A549 (cell line): ENCODE data around the gene AP3D1. TPM values are rescaled to one million over a fixed set of nuclear protein-coding genes. Genes with fewer than 3 reads are reported as not detected.

Experiments used
- ATAC-seq, 2 experiments: fragments of 200-7000 bp in 1 of 2; fragments of >200 bp in 1 of 2; cut with Nextera tagmentation in 1 of 2; cut with Tn5 transposase in 1 of 2; 3 replicates each; pipeline versions ENCODE4 v1.8.0 to v1.9.1; 2018 to 2020; ENCODE audit warnings: mild to moderate bottlenecking in 1 of 2, moderate library complexity in 1 of 2
- CTCF ChIA-PET: fragments of 300-600 bp; sonication (Branson Sonifier 250); formaldehyde crosslinking; extraction: SDS; loops from one replicate; lab custom pipeline; 2021; ENCODE audit warnings: antibody characterized with exemption, inconsistent platforms; lab: Yijun Ruan, JAX
- POLR2A ChIA-PET: fragments of 350-600 bp; formaldehyde crosslinking; extraction: SDS; loops from one replicate; lab custom pipeline; 2021; ENCODE audit warnings: antibody characterized with exemption, inconsistent platforms; lab: Yijun Ruan, JAX
- DNase-seq, 2 experiments: peaks; one replicate each; pipeline versions ENCODE4 v3.0.0 to v3.0.0-alpha.2; 2011 to 2016; ENCODE audit warnings: low read depth in 1 of 2, low spot score in 1 of 2
- FAIRE-seq: peaks from 2 replicates; lab custom pipeline; 2011; peaks lifted over from hg19 to GRCh38; lab: Jason Lieb, UNC
- H3K27ac ChIP-seq, 2 experiments: fragments of >200 bp; sonication (Bioruptor Twin); formaldehyde crosslinking; 3 replicates each; pipeline ENCODE4 v1.5.1; 2016 to 2017
- H3K4me1 ChIP-seq: fragments of >200 bp; sonication (Bioruptor Twin); formaldehyde crosslinking; 3 replicates; pipeline ENCODE4 v1.6.1; 2016
- H3K4me2 ChIP-seq: fragments of >200 bp; sonication (Bioruptor Twin); formaldehyde crosslinking; 3 replicates; pipeline ENCODE4 v1.6.1; 2016
- H3K4me3 ChIP-seq: fragments of >200 bp; sonication (Bioruptor Twin); formaldehyde crosslinking; 3 replicates; pipeline ENCODE4 v1.5.1; 2016
- H3K9me3 ChIP-seq: fragments of >200 bp; sonication (Bioruptor Twin); formaldehyde crosslinking; 3 replicates; pipeline ENCODE4 v1.6.1; 2016
- ATOH8 ChIP-seq: fragments of 250-450 bp; sonication (Bioruptor Pico); IDR thresholded peaks from 2 replicates; pipeline ENCODE4 v1.5.0; 2020; ENCODE audit warnings: low read depth, mild to moderate bottlenecking, moderate library complexity
- BCL3 ChIP-seq: fragments of >200 bp; sonication (Bioruptor Twin); formaldehyde crosslinking; IDR thresholded peaks from 3 replicates; pipeline ENCODE4 v1.6.1; 2016
- CEBPB ChIP-seq, 2 experiments: fragments of >200 bp in 1 of 2; sonication (Bioruptor Twin) in 1 of 2; formaldehyde crosslinking in 1 of 2; IDR thresholded peaks; 2 replicates each; pipeline ENCODE4 v1.6.1; 2012 to 2016
- CHD4 ChIP-seq: fragments of 200-600 bp; sonication (generic); IDR thresholded peaks from 2 replicates; pipeline ENCODE4 v1.6.1; 2016; ENCODE audit warnings: antibody characterized with exemption, mild to moderate bottlenecking, borderline replicate concordance
- CTCF ChIP-seq: fragments of >200 bp; sonication (Bioruptor Twin); formaldehyde crosslinking; IDR thresholded peaks from 3 replicates; pipeline ENCODE4 v1.5.1; 2016
- EHF ChIP-seq: fragments of 250-450 bp; sonication (Bioruptor Pico); IDR thresholded peaks from 2 replicates; pipeline ENCODE4 v1.5.0; 2020; ENCODE audit warnings: mild to moderate bottlenecking
- FOSB ChIP-seq: fragments of 250-450 bp; sonication (Bioruptor Pico); IDR thresholded peaks from 2 replicates; pipeline ENCODE4 v1.5.0; 2020; ENCODE audit warnings: mild to moderate bottlenecking, moderate library complexity
- FOSL2 ChIP-seq, 2 experiments: fragments of 450-650 bp in 1 of 2; fragments of >200 bp in 1 of 2; sonication (Bioruptor Twin) in 1 of 2; formaldehyde crosslinking; IDR thresholded peaks; 2 replicates each; pipeline versions ENCODE4 v1.5.0 to v1.6.1; 2016 to 2020; ENCODE audit warnings: mild to moderate bottlenecking in 1 of 2, moderate library complexity in 1 of 2
- HES2 ChIP-seq: fragments of >200 bp; sonication (Bioruptor Twin); formaldehyde crosslinking; IDR thresholded peaks from 2 replicates; pipeline ENCODE4 v1.6.1; 2016
- HMGXB4 ChIP-seq: fragments of 250-450 bp; sonication (Bioruptor Pico); IDR thresholded peaks from 2 replicates; pipeline ENCODE4 v1.5.0; 2021; ENCODE audit warnings: mild to moderate bottlenecking, moderate library complexity, borderline replicate concordance
- HOXB13 ChIP-seq: fragments of 250-450 bp; sonication (Bioruptor Pico); IDR thresholded peaks from 2 replicates; pipeline ENCODE4 v1.5.0; 2020; ENCODE audit warnings: low read depth, mild to moderate bottlenecking, moderate library complexity
- JUN ChIP-seq, 2 experiments: fragments of >200 bp; sonication (Bioruptor Twin); formaldehyde crosslinking; IDR thresholded peaks; 2 replicates in 1 of 2; 3 replicates in 1 of 2; pipeline ENCODE4 v1.6.1; 2016 to 2017
- KDM5A ChIP-seq: fragments of 200-600 bp; sonication (generic); IDR thresholded peaks from 2 replicates; pipeline ENCODE4 v1.6.1; 2016; ENCODE audit warnings: antibody characterized with exemption, mild to moderate bottlenecking
- MAX ChIP-seq: IDR thresholded peaks from 2 replicates; pipeline ENCODE4 v1.6.1; 2012
- MYC ChIP-seq: IDR thresholded peaks from 2 replicates; pipeline ENCODE4 v1.6.1; 2012; ENCODE audit warnings: mild to moderate bottlenecking, inconsistent platforms, low read length, improper control_type of control experiment, borderline replicate concordance
- NR3C1 ChIP-seq: fragments of >200 bp; sonication (Bioruptor Twin); formaldehyde crosslinking; IDR thresholded peaks from 3 replicates; pipeline ENCODE4 v1.6.1; 2017
- POLR2AphosphoS2 ChIP-seq: conservative IDR thresholded peaks from 2 replicates; pipeline ENCODE4 v1.6.1; 2012; ENCODE audit warnings: low read length, improper control_type of control experiment, inconsistent platforms
- RAD21 ChIP-seq, 2 experiments: fragments of >200 bp in 1 of 2; sonication (Bioruptor Twin) in 1 of 2; formaldehyde crosslinking in 1 of 2; IDR thresholded peaks in 1 of 2; conservative IDR thresholded peaks in 1 of 2; 2 replicates in 1 of 2; 3 replicates in 1 of 2; pipeline ENCODE4 v1.6.1; 2012 to 2018; ENCODE audit warnings: inconsistent platforms in 1 of 2
- RARB ChIP-seq: fragments of 250-450 bp; sonication (Bioruptor Pico); IDR thresholded peaks from 2 replicates; pipeline ENCODE4 v1.8.0; 2021; ENCODE audit warnings: mild to moderate bottlenecking, moderate library complexity
- RNF2 ChIP-seq: fragments of 200-600 bp; sonication (generic); IDR thresholded peaks from 2 replicates; pipeline ENCODE4 v1.6.1; 2016; ENCODE audit warnings: low read depth, mild to moderate bottlenecking, antibody characterized with exemption, moderate library complexity, borderline replicate concordance
- SMC3 ChIP-seq: fragments of >200 bp; sonication (Bioruptor Twin); formaldehyde crosslinking; IDR thresholded peaks from 3 replicates; pipeline ENCODE4 v1.6.1; 2018; ENCODE audit warnings: inconsistent platforms
- TFCP2L1 ChIP-seq: fragments of 250-450 bp; sonication (Bioruptor Pico); IDR thresholded peaks from 2 replicates; pipeline ENCODE4 v1.5.0; 2021; ENCODE audit warnings: mild to moderate bottlenecking
- TP53 ChIP-seq: fragments of 250-450 bp; sonication (Bioruptor Pico); IDR thresholded peaks from 2 replicates; pipeline ENCODE4 v1.5.0; 2021; ENCODE audit warnings: mild to moderate bottlenecking, moderate library complexity
- USF2 ChIP-seq: fragments of 450-650 bp; IDR thresholded peaks from 2 replicates; pipeline ENCODE4 v1.6.1; 2014; ENCODE audit warnings: antibody characterized with exemption
- ZC3H11A ChIP-seq: fragments of 450-650 bp; IDR thresholded peaks from 2 replicates; pipeline ENCODE4 v1.6.1; 2014; ENCODE audit warnings: antibody characterized with exemption, mild to moderate bottlenecking
- ZNF302 ChIP-seq: fragments of 250-450 bp; sonication (Bioruptor Pico); IDR thresholded peaks from 2 replicates; pipeline ENCODE4 v1.9.0; 2021; ENCODE audit warnings: inconsistent platforms, mild to moderate bottlenecking, moderate library complexity
- WGBS: methylation state at CpG from one replicate; pipeline ENCODE4 v1.1.6; 2017; ENCODE audit errors: missing lambda C conversion rate; 5-methylcytosine and 5-hydroxymethylcytosine counted together
- polyA plus RNA-seq, 4 experiments: library from polyadenylated mRNA; depleted of rRNA in 3 of 4; stranded (reverse); fragments of >200 nt; fragmentation: RNase III in 1 of 4; extraction: RNeasy Plus Mini Kit Qiagen cat#74134 plus additional on column Dnase treatment in 1 of 4; gene quantifications; 2 replicates in 3 of 4; 3 replicates in 1 of 4; pipeline ENCODE4 v1.2.3, GENCODE V29; 2011 to 2017

The AP3D1 gene
- polyA plus RNA-seq, 2 of the 4 experiments (the other 2 are of a cell fraction): 44.4 to 66.9 TPM

- TF ChIP-seq ATOH8: no peak
These were observed 72.1 kb downstream of the AP3D1 start (continued) for GRCh38 chr19:2079076-2079864.

- Histone ChIP-seq H3K4me3 (no peak overlapping the region), H3K27ac (no peak overlapping the region), H3K4me1 (no peaks in the 10 kb centered on the region), H3K4me2 (no peak overlapping the region), H3K9me3 (no peaks in the 10 kb centered on the region)
- no peak for ATAC-seq
- 96% methylated on average over 36 of the region's 44 CpGs for WGBS
- CTCF ChIA-PET: interaction anchor here (0.6 to 1.8 kb wide), 3 partner anchors 8 to 148 kb away, joined by 3 to 9 read pairs (median 3); no protein-coding TSS in a partner anchor
- no peak for FAIRE-seq
- TF ChIP-seq TP53 (CRISPR knock-in tag): no peak
- TF ChIP-seq CEBPB (IDR thresholded peaks at IDR 0.05): no peak
- TF ChIP-seq ZNF302 (CRISPR knock-in tag): no peak
- no peak for TF ChIP-seq JUN (IDR thresholded peaks at IDR 0.05)
- no peak for TF ChIP-seq HES2
- no peak for TF ChIP-seq HMGXB4 (CRISPR knock-in tag)
- no peak for TF ChIP-seq EHF (CRISPR knock-in tag)
- no peak for TF ChIP-seq MYC
- TF ChIP-seq ZC3H11A: no peak
- no peak for TF ChIP-seq BCL3
- DNase-seq: no peak
- POLR2A ChIA-PET: no interaction called here
These were observed 73.3 kb downstream of the AP3D1 start for GRCh38 chr19:2077833-2078619.

GRCh38 chr19:2077398-2077797 lies 74.0 kb downstream of the AP3D1 start:
- Histone ChIP-seq H3K4me3 (no peak overlapping the region), H3K9me3 (no peaks in the 10 kb centered on the region), H3K27ac (no peak overlapping the region), H3K4me1 (no peaks in the 10 kb centered on the region), H3K4me2 (no peak overlapping the region)
- ATAC-seq (no peak), DNase-seq (no peak), FAIRE-seq (no peak)
- 94% methylated on average over 7 of the region's 7 CpGs for WGBS
- POLR2A ChIA-PET: no interaction called here
- CTCF ChIA-PET: interaction anchor here (0.6 to 1.8 kb wide), 3 partner anchors 7 to 148 kb away, joined by 3 to 9 read pairs (median 3); no protein-coding TSS in a partner anchor
- no peak for TF ChIP-seq TP53 (CRISPR knock-in tag)
- no peak for TF ChIP-seq POLR2AphosphoS2
- TF ChIP-seq CTCF: no peak
- no peak for TF ChIP-seq HOXB13 (CRISPR knock-in tag)
- TF ChIP-seq FOSB (CRISPR knock-in tag): no peak
- TF ChIP-seq NR3C1: no peak
- TF ChIP-seq FOSL2 (IDR thresholded peaks at IDR 0.05): no peak
- no peak for TF ChIP-seq FOSL2 (CRISPR knock-in tag; IDR thresholded peaks at IDR 0.05)
- no peak for TF ChIP-seq CHD4
- no peak for TF ChIP-seq RNF2
- TF ChIP-seq RAD21 (conservative IDR thresholded peaks at IDR 0.05 in 1 of 2, IDR thresholded peaks at IDR 0.05 in 1 of 2): no peak
- no peak for TF ChIP-seq JUN (IDR thresholded peaks at IDR 0.05)
- TF ChIP-seq RARB (CRISPR knock-in tag): no peak
- no peak for TF ChIP-seq TFCP2L1 (CRISPR knock-in tag)
- no peak for TF ChIP-seq SMC3
- no peak for TF ChIP-seq KDM5A
- no peak for TF ChIP-seq MAX
- TF ChIP-seq USF2: no peak
